Uterine smooth muscle cell (primary cell): Measurements from ENCODE around the gene LCE1E. TPM values are rescaled to one million over a fixed set of nuclear protein-coding genes. Genes with fewer than 3 reads are reported as not detected.

ENCODE experiments used
- total RNA-seq: library from RNA; depleted of rRNA; stranded (reverse); fragments of >200 nt; gene quantifications from 2 replicates; pipeline ENCODE4 v1.2.3, GENCODE V29; 2014

Gene LCE1E, protein sequence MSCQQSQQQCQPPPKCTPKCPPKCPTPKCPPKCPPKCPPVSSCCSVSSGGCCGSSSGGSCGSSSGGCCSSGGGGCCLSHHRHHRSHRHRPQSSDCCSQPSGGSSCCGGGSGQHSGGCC
- total RNA-seq, result not detected in 2 replicates

DNA sequence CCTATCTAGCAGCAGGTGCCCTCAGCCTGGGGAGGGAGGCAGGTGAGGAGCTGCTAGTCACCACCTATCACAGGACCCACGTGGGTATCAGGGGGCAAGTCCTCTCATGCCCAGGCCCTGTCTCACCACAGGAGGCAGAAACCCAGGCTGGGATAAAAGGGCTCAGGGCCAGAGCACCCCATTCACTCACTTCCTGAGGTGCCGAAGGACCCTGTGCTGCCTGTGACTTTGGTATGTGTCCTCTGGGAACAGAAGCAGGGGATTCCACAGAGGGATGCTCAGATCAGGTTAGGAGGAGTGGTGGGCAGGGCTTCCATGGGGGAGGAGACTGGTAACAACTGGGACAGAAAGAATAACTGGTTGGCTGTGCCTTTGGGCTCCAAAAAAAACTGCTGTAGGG, at the start of gene LCE1E:
Gene LCE1E, plus strand, starts transcription at position 181 of the 400 bp plus-strand sequence. CDS start 1,043 bp downstream, outside the sequence.

DNA sequence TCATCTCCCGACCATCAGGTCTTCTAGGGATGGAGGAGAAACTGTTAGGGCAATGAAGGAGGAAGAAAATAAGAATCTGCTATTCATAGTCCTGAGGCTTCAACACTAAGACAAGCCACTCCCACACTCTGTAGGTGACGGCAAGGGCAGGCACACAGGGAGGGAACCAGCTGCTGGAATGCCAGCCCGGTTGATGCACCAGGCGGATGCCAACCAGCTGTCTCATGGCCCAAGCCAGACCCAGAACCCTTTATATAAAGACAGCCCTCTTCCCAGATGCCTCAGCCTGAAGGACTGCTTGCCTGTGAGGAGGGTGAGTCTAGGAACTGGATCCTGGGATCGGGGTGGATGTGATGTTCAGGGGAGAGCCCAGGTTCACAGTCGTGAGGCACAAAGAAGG, 28.3 kb upstream of the LCE1E start, which contains the start of gene KPRP:
Gene KPRP, plus strand, starts transcription at position 279 of the 400 bp plus-strand sequence. CDS start 1,564 bp downstream, outside the sequence.

DNA sequence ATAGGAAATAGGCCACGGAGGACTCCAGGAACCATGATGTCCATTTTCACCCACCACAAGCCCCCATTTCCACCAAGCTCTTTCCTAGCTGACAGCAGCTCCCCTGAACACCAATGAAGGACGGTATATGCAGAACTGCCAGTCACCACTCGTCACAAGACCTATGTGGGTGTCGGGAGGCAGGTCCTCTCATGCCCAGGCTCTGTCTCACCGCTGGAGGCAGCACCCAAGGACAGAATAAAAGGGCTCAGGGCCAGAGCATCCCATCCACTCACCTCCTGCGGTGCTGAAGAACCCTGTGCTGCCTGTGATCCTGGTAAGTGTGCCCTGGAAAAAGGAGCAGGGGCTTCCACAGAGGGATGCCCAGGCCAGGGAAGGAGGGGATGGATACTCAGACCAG, 11.2 kb upstream of the LCE1E start, which contains the start of gene LCE1F:
Gene LCE1F, plus strand, starts transcription at position 266 of the 400 bp plus-strand sequence. CDS start 1,232 bp downstream, outside the sequence.

DNA sequence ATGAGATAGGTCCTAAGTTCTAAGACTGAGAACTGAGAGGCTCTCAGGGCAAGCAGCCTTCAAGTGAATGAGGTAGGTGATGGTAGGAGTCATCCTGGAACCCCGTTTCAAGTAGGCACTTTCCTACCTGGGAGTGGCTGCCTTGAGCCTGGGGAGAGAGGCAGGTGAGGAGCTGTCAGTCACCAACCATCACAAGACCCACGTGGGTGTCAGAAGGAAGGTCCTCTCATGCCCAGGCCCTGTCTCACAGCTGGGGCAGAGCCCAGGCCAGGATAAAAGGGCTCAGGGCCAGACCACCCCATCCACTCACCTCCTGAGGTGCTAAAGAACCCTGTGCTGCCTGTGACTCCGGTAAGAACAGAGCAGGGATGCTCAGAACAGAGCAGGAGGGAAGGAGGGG, 10.4 kb downstream of the LCE1E start, which contains the start of gene LCE1D:
Gene LCE1D, plus strand, starts transcription at position 301 of the 400 bp plus-strand sequence. CDS start 1,074 bp downstream, outside the sequence.

DNA sequence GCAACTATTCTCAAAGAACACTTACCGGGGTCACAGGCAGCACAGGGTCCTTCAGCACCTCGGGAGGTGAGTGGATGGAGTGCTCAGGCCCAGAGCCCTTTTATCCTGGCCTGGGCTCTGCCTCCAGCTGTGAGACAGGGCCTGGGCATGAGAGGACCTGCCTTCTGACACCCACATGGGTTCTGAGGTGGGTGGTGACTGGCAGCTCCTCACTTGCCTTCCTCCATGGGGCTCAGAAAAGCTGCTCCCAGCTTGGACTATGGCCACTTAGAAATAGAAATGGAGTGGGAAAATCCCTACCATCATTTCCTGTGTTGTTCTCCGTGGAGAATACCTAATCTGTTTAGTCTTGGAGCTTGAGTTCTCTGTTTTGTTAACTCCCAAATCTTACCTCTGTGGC, 20.5 kb downstream of the LCE1E start, which contains the start of gene LCE1C:
Gene LCE1C, minus strand, starts transcription at position 76 of the 400 bp plus-strand sequence. CDS start 1,173 bp downstream, outside the sequence.

DNA sequence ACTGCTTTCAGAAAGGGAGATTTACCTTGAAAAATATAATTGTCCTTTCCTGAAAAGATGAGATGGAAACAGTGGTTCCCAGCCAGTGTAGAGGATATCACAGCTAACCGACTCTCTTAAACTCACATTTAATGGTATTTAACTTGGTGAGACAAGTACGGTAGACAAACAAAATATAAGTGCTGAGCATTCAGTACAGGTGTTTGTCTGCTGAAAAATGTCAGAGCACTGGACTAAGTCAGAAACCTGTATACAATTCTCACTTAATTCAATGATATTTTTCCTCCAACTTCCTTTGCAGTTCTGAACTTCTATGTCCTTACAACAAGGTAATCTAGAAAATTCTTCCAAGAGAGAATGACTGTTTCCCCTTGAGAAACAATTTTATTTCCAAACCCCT, 25.6 kb downstream of the LCE1E start, which contains the start of gene LCE1B:
Gene LCE1B, plus strand, starts transcription at position 301 of the 400 bp plus-strand sequence. CDS start 476 bp downstream, outside the sequence.

DNA sequence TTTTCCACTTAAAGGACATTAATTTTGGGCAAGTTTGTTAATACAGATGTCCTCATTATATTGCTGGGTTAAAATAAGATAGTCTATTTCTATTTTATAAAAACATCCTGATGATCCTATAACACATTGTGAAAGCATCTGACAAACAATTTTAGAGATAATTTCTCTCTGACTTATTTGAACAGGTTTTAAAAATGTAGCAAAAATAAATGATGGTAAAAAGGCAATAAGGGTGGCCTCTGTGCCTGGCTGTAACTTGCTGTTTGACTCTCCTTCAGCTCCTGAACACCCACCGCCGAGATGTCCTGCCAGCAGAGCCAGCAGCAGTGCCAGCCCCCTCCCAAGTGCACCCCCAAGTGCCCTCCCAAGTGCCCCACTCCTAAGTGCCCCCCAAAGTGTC, 41.1 kb downstream of the LCE1E start, which contains the start of gene LCE1A:
Gene LCE1A, plus strand, starts transcription at position 301 of the 400 bp plus-strand sequence. Its CDS starts 0 bp downstream, at position 301.

Other genes with a start within 250 kb of the LCE1E start
- not detected in 2 replicates for gene LCE3E, start 219.5 kb upstream of the LCE1E start, total RNA-seq
- gene LCE3D, start 205.7 kb upstream of the LCE1E start, total RNA-seq, result not detected in 2 replicates
- gene LCE3C, start 186.0 kb upstream of the LCE1E start, total RNA-seq, result not detected in 2 replicates
- not detected in 2 replicates for gene LCE3B, start 172.4 kb upstream of the LCE1E start, total RNA-seq
- not detected in 2 replicates for gene LCE3A, start 163.2 kb upstream of the LCE1E start, total RNA-seq
- not detected in 2 replicates for gene LCE2D, start 122.9 kb upstream of the LCE1E start, total RNA-seq
- gene LCE2C, start 111.0 kb upstream of the LCE1E start, total RNA-seq, result not detected in 2 replicates
- gene LCE2B, start 100.1 kb upstream of the LCE1E start, total RNA-seq, result not detected in 2 replicates
- gene LCE2A, start 87.9 kb upstream of the LCE1E start, total RNA-seq, result 0.25 and 2.2 TPM in 2 replicates
- gene LCE4A, start 78.1 kb upstream of the LCE1E start, total RNA-seq, result not detected in 2 replicates
- gene KPRP, start 28.2 kb upstream of the LCE1E start, total RNA-seq, result not detected in 2 replicates
- gene LCE1F, start 11.1 kb upstream of the LCE1E start, total RNA-seq, result 0.62 TPM in 1 of 2 replicates, not detected in the other
- not detected in 2 replicates for gene LCE1D, start 10.5 kb downstream of the LCE1E start, total RNA-seq
- not detected in 2 replicates for gene LCE1C, start 20.4 kb downstream of the LCE1E start, total RNA-seq
- not detected in 2 replicates for gene LCE1B, start 25.7 kb downstream of the LCE1E start, total RNA-seq
- gene LCE1A, start 41.2 kb downstream of the LCE1E start, total RNA-seq, result not detected in 2 replicates
- not detected in 2 replicates for gene LCE6A, start 56.6 kb downstream of the LCE1E start, total RNA-seq
- gene LCE7A, start 73.7 kb downstream of the LCE1E start, total RNA-seq, result not detected in 2 replicates
- 0.11 TPM in 1 of 2 replicates, not detected in the other for gene SMCP, start 92.1 kb downstream of the LCE1E start, total RNA-seq
- 0.37 and 1.7 TPM in 2 replicates for gene IVL, start 122.3 kb downstream of the LCE1E start, total RNA-seq
- not detected in 2 replicates for gene SPRR5, start 160.9 kb downstream of the LCE1E start, total RNA-seq
- not detected in 2 replicates for gene SPRR4, start 184.4 kb downstream of the LCE1E start, total RNA-seq
- not detected in 2 replicates for gene SPRR1A, start 197.8 kb downstream of the LCE1E start, total RNA-seq
- not detected in 2 replicates for gene SPRR3, start 215.5 kb downstream of the LCE1E start, total RNA-seq
- not detected in 2 replicates for gene SPRR1B, start 244.9 kb downstream of the LCE1E start, total RNA-seq